KG1 (cell line): ENCODE results near the gene GPC4.

ENCODE experiments used
- DNase-seq: peaks from one replicate; lab custom pipeline; 2025; lab: John Stamatoyannopoulos, UW

Gene GPC4

DNA sequence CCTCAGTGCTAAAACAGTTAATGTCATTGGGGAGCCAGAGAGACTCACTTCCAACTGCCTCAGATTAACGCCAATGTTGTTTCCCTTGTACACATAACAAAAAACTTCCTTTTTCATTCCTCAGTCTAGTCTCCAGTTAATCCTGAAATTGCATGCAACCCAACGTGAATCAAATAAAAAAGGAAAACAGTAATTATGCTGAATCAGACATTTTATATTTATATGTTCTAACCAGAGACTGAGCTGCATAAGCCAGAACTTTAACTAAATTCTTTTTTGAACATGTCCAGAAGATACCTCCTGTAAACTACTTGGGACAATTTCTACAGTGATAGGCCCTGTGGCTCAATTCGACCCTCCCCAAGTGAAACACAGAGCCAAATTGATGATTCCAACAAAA, 4.7 kb downstream of the GPC4 start:
- DNase-seq = no peak

DNA sequence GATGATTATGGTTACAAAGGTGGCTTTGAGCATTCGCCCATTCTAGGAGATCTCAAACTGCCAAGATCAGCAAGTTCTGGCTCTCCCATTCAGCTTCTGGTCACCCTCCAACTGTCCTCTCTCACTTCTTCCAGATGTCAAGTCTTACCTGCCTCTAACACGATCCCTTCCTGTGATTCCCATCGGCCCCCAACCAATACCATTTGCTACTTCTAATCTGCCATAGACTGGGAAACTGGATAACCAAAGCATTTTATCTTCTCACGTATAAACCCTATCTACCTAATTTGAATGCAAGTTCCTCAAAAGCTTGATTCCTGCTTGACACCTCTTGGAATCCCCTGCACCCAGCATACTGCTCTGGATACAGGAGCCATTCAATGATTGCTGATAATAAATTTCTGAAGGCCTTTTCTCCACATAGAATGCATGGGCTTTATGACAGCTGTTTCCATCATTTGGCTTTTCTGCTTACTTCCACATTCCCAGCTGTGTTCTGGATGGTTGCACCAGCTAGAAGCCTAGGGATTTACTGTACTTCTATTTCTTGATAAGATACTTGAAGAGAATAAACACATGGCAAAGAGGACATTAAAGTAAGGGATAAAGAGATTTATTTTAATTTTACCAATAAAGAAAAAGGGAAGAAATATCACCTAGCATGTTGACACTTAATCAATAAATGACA, 9.6 kb downstream of the GPC4 start:
- DNase-seq = no peak

DNA sequence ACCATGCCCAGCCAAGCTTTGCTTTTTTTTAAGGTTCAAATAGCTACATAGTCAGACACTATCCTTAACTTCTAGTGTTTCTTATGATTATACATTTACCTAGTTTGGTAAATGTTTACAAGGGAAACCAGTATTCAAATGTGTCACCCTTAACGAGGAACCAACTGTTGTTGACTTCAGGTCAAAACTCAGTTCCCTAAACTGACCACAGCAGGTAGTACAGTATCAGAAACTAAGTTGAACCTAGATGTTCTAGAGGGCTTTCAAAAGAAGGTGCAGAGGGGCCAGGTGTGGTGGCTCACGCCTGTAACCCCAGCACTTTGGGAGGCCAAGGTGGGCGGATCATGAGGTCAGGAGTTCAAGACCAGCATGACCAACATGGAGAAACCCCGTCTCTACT, 11.3 kb downstream of the GPC4 start:
- no peak for DNase-seq

DNA sequence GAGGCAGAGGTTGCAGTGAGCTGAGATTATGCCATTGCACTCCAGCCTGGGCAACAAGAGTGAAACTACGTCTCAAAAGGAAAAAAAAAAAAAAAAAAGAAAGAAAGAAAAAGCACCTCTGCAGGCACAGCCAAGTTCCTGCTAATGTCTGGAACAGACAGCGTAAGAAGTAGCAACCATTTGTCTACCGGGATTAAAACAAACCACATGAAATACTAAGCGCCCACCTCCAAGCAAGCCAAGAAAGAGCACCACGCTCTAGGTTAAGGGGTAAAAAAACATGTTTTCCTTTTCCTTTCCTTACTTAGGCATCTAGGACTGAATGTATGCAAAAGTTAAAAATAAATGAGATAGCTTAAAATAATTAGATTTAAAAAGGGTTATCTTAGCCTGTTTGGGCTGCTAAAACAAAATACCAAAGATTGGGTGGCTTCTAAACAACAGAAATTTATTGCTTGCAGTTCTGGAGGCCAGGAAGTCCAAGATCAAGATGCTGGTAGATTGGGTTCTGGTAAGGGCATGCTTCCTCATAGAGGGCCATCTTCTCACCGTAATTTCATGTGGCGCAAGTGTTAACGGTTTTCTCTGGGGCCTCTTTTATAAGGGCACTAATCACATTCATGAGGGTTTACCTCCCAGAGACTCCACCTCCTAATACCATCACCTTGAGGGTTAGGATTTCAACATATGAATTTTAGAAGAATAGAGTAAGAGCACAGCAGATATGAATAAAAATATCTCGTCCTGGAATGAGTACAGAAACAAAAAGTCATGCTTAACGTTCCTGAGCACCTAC, 12.3 kb downstream of the GPC4 start:
- DNase-seq = no peak

DNA sequence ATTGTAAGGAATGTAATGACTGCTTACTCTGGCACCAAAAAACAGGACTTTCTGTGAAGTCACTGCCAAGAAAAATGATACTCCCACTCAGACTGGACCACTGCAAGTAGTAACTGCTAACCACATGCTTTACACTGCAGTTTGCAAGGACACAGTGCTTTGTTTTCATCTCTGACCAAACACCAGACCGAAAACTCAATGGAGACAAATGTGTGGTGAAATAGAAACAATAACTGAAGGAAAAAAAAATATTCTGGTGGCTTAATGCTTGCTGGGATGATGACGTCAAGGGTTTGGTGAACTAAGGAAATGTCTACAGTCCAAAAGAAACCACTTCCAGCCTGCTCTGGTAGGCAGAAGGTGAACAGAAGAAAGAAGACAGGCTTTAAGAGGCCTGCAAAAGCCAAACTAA, 13.2 kb downstream of the GPC4 start:
- DNase-seq = no peak

DNA sequence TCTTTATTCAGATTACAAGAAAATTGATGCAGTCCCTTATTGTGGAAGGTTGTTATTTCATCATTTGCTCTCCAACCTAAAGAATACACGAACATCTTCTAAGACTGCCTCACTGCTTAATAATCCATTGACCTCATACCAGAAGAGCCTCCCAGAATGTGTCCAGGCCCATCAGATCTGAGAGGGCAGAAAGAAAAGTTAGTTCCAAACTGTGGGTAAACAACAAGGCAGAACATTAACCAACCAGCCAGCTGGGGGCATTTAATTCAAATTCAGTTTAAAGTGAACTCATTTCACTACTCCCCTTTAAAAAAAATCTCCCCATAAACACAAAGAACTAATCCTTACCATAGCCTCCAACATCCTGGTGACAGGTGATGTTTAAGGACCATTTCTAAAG, 13.8 kb downstream of the GPC4 start:
- DNase-seq = no peak

DNA sequence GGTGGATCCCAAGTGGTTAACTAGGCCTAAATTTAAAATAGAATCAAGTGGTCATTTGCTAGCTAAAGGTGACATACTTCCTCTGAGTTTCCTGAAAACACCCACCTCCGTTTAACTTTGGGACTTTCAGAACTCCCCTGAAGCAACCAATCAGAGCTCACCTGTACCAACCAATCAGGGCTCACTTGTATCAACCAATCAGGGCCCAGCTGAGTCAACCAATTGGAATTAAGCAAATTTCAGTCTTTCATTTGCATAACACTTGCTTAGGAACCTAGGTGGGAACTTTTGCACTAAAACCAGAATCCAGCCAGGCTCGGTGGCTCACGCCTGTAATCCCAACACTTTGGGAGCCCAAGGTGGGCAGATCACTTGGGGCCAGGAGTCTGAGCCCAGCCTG, 15.9 kb downstream of the GPC4 start:
- no peak for DNase-seq

DNA sequence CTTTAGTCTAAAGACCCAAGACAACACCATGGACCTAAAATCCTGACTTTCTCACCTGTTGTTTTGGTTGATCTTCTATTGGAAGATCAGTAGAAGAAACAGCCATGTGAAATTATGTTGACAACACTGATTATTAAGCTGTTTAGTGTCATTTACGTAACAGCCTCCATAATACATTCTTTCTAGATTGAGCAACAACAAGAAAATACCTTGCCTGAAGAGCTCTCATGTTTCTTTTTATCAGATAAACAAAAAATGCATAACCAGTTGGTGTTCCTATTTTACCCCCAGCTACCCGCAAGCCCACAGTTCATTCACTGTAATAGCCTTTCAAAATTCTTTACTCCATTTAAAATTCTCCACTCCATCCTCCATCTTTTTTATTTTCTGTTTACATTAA, 20.5 kb downstream of the GPC4 start:
- DNase-seq = no peak

DNA sequence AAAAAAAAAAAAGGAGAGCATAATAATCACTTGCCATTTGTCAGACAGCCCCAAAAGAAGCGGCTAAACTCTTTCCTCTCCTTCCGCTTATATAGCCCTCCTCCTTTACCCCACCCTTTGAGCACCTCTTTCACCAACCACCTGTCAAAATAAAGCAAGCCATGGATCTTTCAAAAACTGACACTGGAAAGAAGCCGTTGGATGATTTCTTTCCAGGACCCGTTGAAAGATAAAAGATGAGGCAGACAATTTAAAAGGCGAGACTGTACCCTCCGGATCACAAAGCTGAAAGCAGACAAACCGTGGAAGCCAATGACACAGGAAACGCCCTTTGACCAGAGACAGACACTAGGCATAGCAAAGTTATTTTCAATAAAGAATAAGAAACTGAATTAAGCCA, 22.6 kb downstream of the GPC4 start:
- DNase-seq = no peak

DNA sequence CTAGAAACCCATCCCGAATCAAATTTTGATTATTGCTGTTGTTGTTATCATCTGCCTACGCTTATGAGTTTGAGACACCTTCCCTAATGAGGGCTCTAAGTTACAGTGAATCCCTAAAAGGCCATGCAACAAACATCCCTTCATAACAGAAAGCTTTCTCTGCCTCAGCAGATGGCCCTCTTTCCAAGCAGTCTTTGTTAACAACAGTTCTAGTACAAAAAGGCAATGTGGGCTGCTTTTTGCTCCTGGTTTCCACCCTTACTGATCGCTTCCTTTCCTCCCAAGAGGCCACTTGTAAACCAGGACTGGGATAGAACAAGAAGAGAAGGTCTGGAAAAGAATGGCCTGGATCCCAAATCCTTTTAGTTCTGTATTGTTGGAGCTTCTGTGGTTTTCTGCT, 24.2 kb downstream of the GPC4 start:
- DNase-seq = no peak

DNA sequence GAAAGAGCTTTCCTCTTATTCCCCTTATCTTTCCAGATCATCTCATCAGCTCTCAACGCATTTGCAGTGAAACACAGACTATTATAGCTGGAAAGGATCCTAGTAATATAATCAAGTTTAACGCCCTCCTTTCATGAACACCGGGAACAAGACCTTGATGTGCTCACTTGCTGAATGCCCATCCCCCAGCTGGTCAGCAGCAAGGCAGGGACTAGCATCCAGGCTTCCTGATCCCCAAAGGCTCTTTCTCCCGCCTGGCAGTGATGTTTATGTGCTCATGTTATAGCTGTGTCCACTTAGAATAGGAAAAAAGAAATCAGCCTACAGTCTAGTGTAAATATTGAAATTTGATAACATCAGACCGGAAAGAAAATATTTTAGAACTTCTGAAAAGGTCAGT, 24.6 kb downstream of the GPC4 start:
- DNase-seq = no peak

DNA sequence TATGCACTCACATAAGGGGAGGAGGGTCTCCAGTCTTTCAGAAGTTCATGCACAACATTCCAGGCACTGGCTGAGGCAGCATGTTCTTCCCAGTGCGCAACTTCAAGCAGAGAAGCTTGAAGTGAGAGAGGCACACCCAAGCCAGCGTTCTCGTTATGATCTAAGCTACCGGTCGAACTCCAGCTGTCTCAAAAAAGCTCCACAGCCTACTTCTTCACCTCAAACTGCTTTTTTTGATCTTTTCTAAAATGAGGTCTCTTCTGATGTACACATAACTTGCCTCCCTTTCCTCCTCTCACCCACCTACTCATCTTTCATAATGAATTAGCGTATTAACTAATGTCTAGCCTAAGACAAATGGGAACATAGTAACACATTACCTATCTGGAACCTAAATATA, 25.3 kb downstream of the GPC4 start:
- no peak for DNase-seq

DNA sequence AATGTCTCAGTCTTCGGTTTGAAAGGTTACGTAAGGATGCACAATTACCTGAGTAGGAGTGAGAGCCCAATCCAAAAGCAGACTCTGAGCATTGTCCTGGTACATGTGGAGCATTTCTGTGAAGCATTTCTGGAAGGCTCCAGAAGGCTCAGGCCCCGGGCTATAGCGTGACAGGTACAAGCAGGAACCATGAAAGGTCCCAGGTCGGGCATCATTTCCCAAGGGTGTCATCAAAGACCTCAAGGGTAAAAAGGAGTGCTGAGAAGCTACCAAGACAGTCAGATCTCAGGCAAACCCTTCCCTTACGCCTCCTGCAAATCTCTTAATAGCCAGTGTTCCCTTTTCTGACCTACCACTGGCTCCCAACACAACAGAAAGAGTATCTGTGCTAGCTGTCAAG, 30.8 kb downstream of the GPC4 start:
- no peak for DNase-seq

DNA sequence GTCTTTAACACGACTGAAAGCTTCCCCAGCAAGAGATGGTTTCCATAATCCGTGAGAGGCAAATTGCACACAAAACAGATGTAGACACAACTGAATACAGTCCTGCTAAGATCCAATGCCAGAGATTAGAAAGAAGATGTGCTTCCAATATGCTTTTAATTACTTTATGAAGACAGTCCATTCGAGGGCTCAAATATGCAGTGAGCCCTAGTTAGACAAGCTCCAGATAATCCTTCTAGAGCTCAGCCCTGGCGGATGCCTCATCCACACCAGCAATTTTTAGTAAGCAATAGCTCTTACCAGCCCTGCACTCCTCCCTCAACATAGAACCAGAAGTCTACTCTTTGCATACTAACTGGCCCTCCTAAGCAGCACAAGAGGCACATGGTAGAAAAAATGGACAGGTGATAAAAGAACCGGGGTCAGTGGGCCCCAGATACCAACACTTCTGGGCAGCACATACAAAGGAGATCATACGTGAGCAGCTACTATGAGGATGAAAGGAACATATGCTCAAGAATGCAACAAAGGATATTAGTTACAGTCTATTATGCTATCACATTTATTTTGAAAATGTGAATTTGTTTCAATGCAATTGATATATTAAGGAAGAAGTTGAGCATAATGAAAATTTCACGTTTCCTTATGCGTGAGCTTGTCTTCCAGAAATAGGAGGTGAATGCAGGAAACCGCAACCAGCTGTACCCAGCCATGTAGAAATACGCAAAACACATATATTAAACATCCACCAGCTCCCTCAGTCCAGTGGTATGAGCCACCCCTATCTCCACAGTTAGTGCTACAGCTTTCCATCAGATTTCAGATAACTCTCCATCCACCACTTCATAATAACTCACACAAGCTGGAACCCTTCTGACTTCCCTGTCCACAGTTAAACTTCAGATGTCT, 34.3 kb downstream of the GPC4 start:
- no peak for DNase-seq

DNA sequence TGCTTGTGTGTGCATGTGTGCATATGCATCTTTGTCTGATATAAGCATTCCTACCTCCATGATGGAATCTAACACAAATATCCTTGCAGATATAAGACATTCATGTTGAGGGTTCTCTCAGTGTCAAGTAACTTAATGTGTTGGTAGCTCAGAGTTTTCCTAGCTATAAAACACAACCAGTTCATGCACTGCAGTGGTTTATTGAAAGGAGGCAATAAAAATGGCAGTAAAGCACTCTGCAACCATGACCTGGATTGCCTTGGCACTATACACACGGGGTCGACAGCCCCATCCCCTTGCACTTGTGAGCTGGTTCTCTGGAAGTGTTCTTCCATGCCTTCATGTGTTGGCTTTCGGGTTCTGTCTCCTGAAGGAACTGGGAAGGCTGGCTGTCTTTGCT, 38.9 kb downstream of the GPC4 start:
- DNase-seq = no peak

DNA sequence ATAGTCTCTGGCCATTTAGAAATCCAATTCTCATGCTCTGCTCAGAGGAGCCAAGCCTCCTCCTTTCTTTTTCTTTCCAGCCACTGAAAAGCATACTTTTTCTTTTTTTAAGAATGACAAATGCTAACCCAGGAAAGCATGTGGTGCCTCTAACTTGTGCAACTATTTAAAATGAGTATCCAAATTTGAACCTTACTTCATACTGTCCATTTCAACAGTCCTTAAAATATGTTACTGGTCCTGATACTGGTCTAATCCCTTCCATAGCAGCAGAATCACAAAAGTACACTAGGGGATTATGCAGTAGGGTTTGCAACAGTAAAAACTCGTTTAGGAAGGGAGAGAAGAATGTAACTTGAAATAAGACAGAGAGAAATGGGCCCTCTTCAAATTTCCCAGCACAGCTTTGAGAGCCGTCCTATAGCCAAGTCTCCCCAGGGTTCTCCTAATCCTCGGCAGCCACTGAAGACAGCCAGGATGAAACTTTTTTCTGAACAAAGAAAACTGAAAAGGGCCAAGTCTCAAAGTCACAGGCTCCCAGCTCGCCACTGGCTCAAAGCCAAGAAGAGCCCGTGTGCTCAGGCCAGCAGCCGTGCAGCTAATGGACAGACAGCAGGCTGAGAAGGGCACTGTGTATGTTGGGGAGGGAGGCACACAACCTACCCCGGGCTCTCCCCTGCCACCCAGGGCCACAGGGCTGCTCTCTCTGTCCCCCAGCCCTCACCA, 39.5 kb downstream of the GPC4 start:
- DNase-seq = no peak

DNA sequence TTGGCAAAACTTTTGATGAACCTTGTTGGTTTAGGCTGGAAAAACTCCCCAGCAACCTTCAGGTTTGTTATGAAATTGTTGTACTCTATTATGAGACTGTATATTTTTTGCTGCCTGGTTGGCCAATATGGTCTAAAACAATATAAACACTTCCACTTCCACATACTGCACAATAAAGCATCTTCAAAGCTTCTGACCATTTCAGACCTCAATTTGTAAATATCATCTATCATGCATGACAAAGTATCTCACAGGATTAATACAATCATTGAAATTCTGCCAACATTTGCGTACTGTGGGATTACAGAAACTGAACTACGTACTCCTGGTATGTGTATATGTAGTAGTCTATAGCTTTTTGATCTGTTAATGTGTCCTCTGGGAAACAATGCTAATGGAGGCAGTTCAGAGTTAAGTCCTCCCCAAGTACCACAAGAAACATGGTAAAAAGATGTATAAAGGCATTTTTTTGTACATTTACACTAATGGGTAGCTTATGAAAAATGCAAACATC, 40.4 kb downstream of the GPC4 start:
- DNase-seq = no peak

DNA sequence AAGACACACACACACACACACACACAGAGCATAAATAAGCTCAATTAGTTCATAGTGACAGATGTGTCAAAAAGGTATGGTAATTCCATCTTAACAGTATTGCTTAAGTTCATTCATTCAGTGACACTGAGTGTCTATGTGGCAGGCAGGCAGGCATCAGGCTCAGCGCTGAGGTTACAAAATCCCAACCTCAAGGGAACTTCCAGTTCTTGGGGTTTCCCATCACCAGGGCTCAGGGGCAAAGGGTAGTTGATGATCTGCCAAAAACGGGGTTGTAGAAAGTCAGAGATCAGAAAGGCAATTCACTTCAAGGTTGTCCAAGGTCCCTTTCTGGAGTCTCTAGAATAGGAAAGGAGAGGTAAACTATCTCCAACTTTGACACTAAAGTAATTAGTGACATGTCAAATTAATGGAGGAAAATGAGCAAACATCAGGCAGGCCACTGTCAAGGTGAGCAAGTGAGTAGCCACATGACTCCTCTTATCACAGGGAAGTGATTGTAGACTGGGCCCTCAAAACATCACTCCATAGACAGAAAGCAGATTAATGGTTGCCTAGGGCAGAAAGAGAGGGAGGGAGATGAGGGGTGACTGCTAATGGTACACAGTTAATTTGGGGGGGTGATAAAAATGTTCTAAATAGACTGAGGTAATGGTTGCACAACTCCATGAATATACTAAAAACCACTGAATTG, 41.8 kb downstream of the GPC4 start:
- no peak for DNase-seq

DNA sequence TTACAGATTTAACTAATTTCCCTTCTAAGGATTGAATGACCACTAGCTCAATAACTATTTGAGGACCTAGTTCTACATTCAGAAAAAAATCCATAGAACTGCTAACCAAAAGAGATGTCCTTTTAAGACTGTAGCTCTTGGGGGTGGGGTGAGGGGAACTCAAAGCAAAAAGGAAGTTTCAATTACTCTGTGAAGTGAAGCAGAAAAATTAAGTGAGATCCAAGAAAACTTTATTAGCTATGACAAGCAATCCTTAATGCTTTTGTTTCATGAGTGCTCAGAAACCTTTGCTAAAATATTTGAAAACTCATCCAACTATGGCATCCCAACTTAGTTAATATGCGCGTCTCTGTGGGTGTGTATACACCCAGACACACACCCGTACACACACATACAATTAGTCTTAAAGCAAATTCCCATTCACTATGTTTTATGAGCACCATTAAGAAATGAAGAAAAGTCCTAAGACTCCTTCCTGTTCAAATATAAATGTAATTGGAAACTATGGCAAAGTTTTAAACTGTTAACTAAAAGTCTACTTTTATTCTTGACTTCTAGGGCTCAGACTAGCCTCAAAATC, 44.5 kb downstream of the GPC4 start:
- no peak for DNase-seq

DNA sequence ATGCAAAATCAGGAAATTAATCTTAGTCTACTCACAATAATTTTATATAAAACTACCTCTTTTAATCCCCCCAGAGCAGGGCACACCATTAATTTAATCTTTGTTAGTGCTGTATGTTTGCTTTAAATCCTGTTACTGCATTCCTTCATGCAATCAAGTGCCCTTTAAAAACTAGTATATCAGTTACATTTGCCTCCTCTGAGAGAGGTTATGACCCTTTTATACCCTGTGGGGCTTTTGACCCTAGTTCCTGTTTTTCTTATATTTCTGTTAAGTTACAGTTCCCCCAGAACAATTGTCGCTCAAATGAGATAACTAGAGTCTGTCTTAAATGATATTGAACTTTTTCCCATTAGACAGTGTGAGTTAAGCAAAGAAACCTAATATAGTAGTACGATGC, 46.2 kb downstream of the GPC4 start:
- DNase-seq = no peak

DNA sequence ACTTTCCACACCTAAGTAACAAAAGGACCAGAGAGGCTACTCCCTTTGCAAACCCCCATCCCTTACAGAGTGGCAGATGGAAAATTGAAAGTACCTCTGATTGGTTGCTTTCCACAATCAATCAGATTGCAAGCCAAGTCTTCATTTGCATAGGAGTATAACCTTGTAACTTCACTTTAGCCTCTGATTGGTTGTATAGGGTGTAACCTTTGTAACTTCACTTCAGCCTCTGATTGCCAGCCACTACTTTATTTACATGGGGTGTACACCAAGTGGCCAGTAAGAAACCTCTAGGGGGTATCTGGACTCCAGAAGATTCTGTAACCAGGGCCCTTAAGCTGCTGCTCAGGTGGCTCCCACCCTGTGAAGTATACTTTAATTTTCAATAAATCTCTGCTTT, 48.6 kb downstream of the GPC4 start:
- DNase-seq = no peak
